Measurements from ENCODE around the gene KDM4C. TPM values are rescaled to one million over a fixed set of nuclear protein-coding genes. Genes with fewer than 3 reads are reported as not detected.
"Not testable (repeated sequence)": the region's sequence is repeated elsewhere in the genome, so short reads cannot be mapped to it uniquely, and the experiment has no call there.

The KDM4C gene
- total and polyA plus RNA-seq, 2 donors (not counting 1 experiment from before 2014, with no cell fraction given): 13.0 to 39.0 TPM

DNA sequence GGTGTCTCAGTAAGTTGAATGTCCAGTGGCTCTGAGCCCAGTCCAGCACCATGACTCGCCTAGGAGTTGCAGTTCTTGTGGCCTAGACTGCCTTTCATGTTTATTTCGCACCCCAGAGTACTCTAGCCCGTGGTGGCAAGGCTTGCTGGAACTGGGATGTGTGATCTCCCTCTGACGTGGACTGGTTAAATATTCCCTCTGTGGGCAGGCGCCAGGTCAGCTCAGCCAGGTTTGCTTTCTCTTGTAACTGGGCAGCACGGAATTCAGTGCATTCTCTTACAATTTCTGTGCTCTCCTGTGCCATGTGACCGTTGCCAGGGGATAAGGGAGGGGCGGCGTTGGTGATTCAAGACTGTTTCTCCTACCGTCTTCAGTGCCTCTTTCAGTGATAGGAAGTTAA is 270.8 kb downstream of the KDM4C start:
- Histone ChIP-seq H3K27me3 (ENCODE audit: control insufficient read depth, insufficient read depth, low read length) (no peaks in the 10 kb centered on the region), H3K36me3 (ENCODE audit: control insufficient read depth, insufficient read depth, low read length) (no peaks in the 10 kb centered on the region), H2AFZ (ENCODE audit: low read length) (no peak overlapping the region), H3K4me1 (ENCODE audit: control insufficient read depth, extremely low read depth, insufficient read depth, low read length) (no peaks in the 10 kb centered on the region), H3K4me3 (replicated peaks in 1 of 4; ENCODE audit: control extremely low read depth in 1 of 4, insufficient read depth in 1 of 4, low read depth in 3 of 4, low read length in 4 of 4) (no peak overlapping the region), H4K20me1 (ENCODE audit: control insufficient read depth, extremely low read depth, insufficient read depth, low read length) (no peaks in the 10 kb centered on the region), H3K79me2 (ENCODE audit: control insufficient read depth, insufficient read depth, low read length) (no peaks in the 10 kb centered on the region), H3K9me3 (ENCODE audit: control insufficient read depth, insufficient read depth, low read depth, low read length) (no peaks in the 10 kb centered on the region), H3K9ac (ENCODE audit: insufficient read depth, low read length) (no peak overlapping the region), H3K4me2 (ENCODE audit: extremely low read depth, insufficient read depth, low read length) (no peak overlapping the region), H3K27ac (ENCODE audit: insufficient read depth, low read length) (no peak overlapping the region)
- TF ChIP-seq, protein P1, sequence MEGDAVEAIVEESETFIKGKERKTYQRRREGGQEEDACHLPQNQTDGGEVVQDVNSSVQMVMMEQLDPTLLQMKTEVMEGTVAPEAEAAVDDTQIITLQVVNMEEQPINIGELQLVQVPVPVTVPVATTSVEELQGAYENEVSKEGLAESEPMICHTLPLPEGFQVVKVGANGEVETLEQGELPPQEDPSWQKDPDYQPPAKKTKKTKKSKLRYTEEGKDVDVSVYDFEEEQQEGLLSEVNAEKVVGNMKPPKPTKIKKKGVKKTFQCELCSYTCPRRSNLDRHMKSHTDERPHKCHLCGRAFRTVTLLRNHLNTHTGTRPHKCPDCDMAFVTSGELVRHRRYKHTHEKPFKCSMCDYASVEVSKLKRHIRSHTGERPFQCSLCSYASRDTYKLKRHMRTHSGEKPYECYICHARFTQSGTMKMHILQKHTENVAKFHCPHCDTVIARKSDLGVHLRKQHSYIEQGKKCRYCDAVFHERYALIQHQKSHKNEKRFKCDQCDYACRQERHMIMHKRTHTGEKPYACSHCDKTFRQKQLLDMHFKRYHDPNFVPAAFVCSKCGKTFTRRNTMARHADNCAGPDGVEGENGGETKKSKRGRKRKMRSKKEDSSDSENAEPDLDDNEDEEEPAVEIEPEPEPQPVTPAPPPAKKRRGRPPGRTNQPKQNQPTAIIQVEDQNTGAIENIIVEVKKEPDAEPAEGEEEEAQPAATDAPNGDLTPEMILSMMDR (conservative IDR thresholded peaks at IDR 0.05 in 1 of 2, IDR thresholded peaks at IDR 0.05 in 1 of 2; ENCODE audit: low read depth in 1 of 2, low read length in 2 of 2): no peak
- TF ChIP-seq EZH2 (IDR thresholded peaks at IDR 0.05; ENCODE audit: low read length, missing control alignments): no peak
- peak in 1 of 2 donors; percentile 19 for DNase-seq (ENCODE audit: low read depth in 2 of 2)

DNA sequence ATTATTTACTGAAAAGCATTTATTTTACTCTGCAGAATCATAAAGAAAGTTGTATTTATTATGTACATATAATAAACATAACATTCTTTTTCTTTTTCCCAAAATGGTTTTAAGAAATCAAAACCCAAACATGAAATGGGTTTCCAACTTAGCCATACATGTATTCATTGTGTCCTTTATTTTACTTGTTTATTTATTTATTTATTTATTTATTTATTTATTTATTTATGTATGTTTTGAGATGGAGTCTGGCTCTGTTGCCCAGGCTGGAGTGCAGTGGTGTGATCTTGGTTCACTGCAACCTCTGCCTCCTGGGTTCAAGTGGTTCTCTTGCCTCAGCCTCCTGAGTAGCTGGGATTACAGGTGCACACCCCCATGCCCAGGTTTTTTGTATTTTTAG is 273.2 kb downstream of the KDM4C start:
- not testable (repeated sequence) for H3K27me3 ChIP-seq (ENCODE audit: control insufficient read depth, insufficient read depth, low read length); DNase-seq (ENCODE audit: low read depth in 2 of 2); H3K9ac ChIP-seq (ENCODE audit: insufficient read depth, low read length); H3K4me3 ChIP-seq (replicated peaks in 1 of 4; ENCODE audit: control extremely low read depth in 1 of 4, insufficient read depth in 1 of 4, low read depth in 3 of 4, low read length in 4 of 4); H3K79me2 ChIP-seq (ENCODE audit: control insufficient read depth, insufficient read depth, low read length); H3K4me1 ChIP-seq (ENCODE audit: control insufficient read depth, extremely low read depth, insufficient read depth, low read length); H3K4me2 ChIP-seq (ENCODE audit: extremely low read depth, insufficient read depth, low read length); H3K36me3 ChIP-seq (ENCODE audit: control insufficient read depth, insufficient read depth, low read length); H2AFZ ChIP-seq (ENCODE audit: low read length); H3K9me3 ChIP-seq (ENCODE audit: control insufficient read depth, insufficient read depth, low read depth, low read length); H4K20me1 ChIP-seq (ENCODE audit: control insufficient read depth, extremely low read depth, insufficient read depth, low read length); H3K27ac ChIP-seq (ENCODE audit: insufficient read depth, low read length)

DNA sequence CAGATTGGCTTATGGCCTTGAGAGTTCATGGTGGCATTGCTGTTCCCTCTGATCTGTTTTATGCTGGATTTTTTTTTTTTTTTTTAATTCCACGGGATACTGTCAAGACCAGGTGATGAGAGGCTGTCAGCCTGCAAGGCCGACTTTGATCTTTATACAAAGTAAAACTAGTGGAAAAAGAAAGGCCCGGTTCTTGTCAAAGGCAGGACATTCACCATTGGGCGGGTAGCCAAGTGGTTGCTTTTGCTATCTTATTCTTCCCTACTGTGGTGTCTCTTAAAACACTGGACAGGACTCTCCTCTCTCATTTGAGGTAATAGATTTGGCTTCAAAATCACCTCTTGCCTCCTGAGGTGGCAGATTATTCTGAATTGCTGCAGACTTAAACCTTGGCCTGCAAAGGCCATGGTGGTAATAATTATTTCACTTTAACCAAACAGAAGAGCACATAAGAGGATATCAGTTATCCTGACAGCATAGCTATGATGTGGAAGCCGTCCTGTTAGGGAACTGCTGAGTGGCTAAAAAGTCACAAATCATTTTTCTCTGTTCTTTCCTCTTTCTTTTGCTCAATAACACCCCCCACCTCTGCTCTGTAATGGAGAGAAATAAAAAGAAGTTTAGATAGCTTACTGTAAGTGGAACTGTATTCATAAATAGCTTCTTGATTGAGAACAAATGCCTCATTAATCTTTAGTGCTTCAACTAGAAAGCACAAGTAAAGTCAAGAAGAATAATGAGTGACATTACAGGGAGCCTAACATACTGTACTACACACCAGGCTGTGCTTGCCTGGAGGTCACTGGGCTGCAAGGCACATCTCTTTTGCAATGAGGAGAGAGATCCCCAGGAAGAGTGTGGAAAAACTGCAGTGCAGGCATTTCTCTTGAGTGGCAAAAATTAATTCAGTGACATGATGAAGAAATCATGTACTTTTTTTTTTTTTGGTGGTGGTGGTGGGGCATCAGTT is 275.6 kb downstream of the KDM4C start:
- Histone ChIP-seq H3K79me2 (ENCODE audit: control insufficient read depth, insufficient read depth, low read length) (no peaks in the 10 kb centered on the region), H3K4me1 (ENCODE audit: control insufficient read depth, extremely low read depth, insufficient read depth, low read length) (no peaks in the 10 kb centered on the region), H2AFZ (ENCODE audit: low read length) (no peak overlapping the region), H3K4me2 (ENCODE audit: extremely low read depth, insufficient read depth, low read length) (no peak overlapping the region), H3K9ac (ENCODE audit: insufficient read depth, low read length) (no peak overlapping the region), H3K36me3 (ENCODE audit: control insufficient read depth, insufficient read depth, low read length) (no peaks in the 10 kb centered on the region), H3K4me3 (replicated peaks in 1 of 4; ENCODE audit: control extremely low read depth in 1 of 4, insufficient read depth in 1 of 4, low read depth in 3 of 4, low read length in 4 of 4) (no peak overlapping the region), H3K27me3 (ENCODE audit: control insufficient read depth, insufficient read depth, low read length) (no peaks in the 10 kb centered on the region), H3K9me3 (ENCODE audit: control insufficient read depth, insufficient read depth, low read depth, low read length) (no peaks in the 10 kb centered on the region), H3K27ac (ENCODE audit: insufficient read depth, low read length) (no peak overlapping the region), H4K20me1 (ENCODE audit: control insufficient read depth, extremely low read depth, insufficient read depth, low read length) (no peaks in the 10 kb centered on the region)
- no peak for TF ChIP-seq EZH2 (IDR thresholded peaks at IDR 0.05; ENCODE audit: low read length, missing control alignments)
- TF ChIP-seq, protein P1 (conservative IDR thresholded peaks at IDR 0.05 in 1 of 2, IDR thresholded peaks at IDR 0.05 in 1 of 2; ENCODE audit: low read depth in 1 of 2, low read length in 2 of 2): no peak
- peak in 1 of 2 donors; percentile 33 for DNase-seq (ENCODE audit: low read depth in 2 of 2)
